HEK293 (cell line): ENCODE measurements around the gene ZDHHC8.

Source experiments
- CTCF ChIA-PET: fragments of 350-600 bp; formaldehyde crosslinking; extraction: SDS; loops from one replicate; lab custom pipeline; 2021; ENCODE audit warnings: antibody characterized with exemption; lab: Yijun Ruan, JAX
- POLR2A ChIA-PET: fragments of 300-600 bp; formaldehyde crosslinking; extraction: SDS; loops from one replicate; lab custom pipeline; 2020; ENCODE audit warnings: antibody characterized with exemption, inconsistent platforms; lab: Yijun Ruan, JAX
- H3K27ac ChIP-seq: fragments of 200-500 bp; sonication (Bioruptor generic); 2 replicates; pipeline ENCODE4 v1.5.1; 2014; ENCODE audit warnings: low read depth, low read length, control low read depth, inconsistent platforms; ENCODE audit errors: extremely low read depth
- H3K36me3 ChIP-seq, 2 experiments: fragments of 200-500 bp in 1 of 2; sonication (Bioruptor generic) in 1 of 2; 1 replicate in 1 of 2; 2 replicates in 1 of 2; pipeline ENCODE4 v1.5.1; 2014 to 2017; ENCODE audit warnings: inconsistent platforms in 2 of 2, low read length in 2 of 2; ENCODE audit not compliant: control insufficient read depth in 2 of 2, insufficient read depth in 1 of 2
- H3K4me1 ChIP-seq: fragments of 200-500 bp; sonication (Bioruptor generic); 2 replicates; pipeline ENCODE4 v1.5.1; 2014; ENCODE audit warnings: mild to moderate bottlenecking, low read length, inconsistent platforms; ENCODE audit not compliant: control insufficient read depth, insufficient read depth
- H3K4me3 ChIP-seq: 2 replicates; pipeline ENCODE4 v1.5.1; 2011; ENCODE audit warnings: low read depth, mild to moderate bottlenecking, control low read depth, low read length, moderate library complexity
- H3K9me3 ChIP-seq: fragments of 200-500 bp; sonication (Bioruptor generic); 2 replicates; pipeline ENCODE4 v1.5.1; 2014; ENCODE audit warnings: low read depth, low read length, inconsistent platforms; ENCODE audit not compliant: control insufficient read depth, insufficient read depth
- EGR2 ChIP-seq: fragments of 450-650 bp; formaldehyde crosslinking; IDR thresholded peaks from 2 replicates; pipeline ENCODE4 v1.5.1; 2016; ENCODE audit warnings: low read depth, missing biosample characterization, missing genetic modification characterization
- GLIS1 ChIP-seq: fragments of 450-650 bp; formaldehyde crosslinking; IDR thresholded peaks from 2 replicates; pipeline ENCODE4 v1.5.1; 2016; ENCODE audit warnings: missing biosample characterization, missing genetic modification characterization
- HOXA7 ChIP-seq: sonication (generic); formaldehyde crosslinking; IDR thresholded peaks from 2 replicates; pipeline ENCODE4 v1.8.1; 2022; ENCODE audit warnings: missing genetic modification reagents, borderline replicate concordance
- HOXC10 ChIP-seq: sonication (generic); formaldehyde crosslinking; IDR thresholded peaks from 2 replicates; pipeline ENCODE4 v1.8.1; 2023; ENCODE audit warnings: mild to moderate bottlenecking, missing genetic modification reagents
- HOXD13 ChIP-seq: sonication (generic); formaldehyde crosslinking; IDR thresholded peaks from 2 replicates; pipeline ENCODE4 v1.8.0; 2022; ENCODE audit warnings: missing genetic modification reagents, borderline replicate concordance
- KLF1 ChIP-seq: fragments of 450-650 bp; formaldehyde crosslinking; IDR thresholded peaks from 2 replicates; pipeline ENCODE4 v1.5.1; 2016; ENCODE audit warnings: missing biosample characterization, missing genetic modification characterization
- SP2 ChIP-seq: fragments of 450-650 bp; formaldehyde crosslinking; IDR thresholded peaks from 2 replicates; pipeline ENCODE4 v1.5.1; 2016; ENCODE audit warnings: missing biosample characterization, missing genetic modification characterization
- ZEB2 ChIP-seq: fragments of 450-650 bp; formaldehyde crosslinking; IDR thresholded peaks from 2 replicates; pipeline ENCODE4 v1.5.1; 2016; ENCODE audit warnings: missing biosample characterization, missing genetic modification characterization
- ZFP69B ChIP-seq: fragments of 450-650 bp; formaldehyde crosslinking; IDR thresholded peaks from 2 replicates; pipeline ENCODE4 v1.5.1; 2016; ENCODE audit warnings: missing biosample characterization, missing genetic modification characterization
- ZNF121 ChIP-seq: fragments of 450-650 bp; formaldehyde crosslinking; IDR thresholded peaks from 2 replicates; pipeline ENCODE4 v1.5.1; 2016; ENCODE audit warnings: missing biosample characterization, missing genetic modification characterization
- ZNF175 ChIP-seq: fragments of 450-650 bp; formaldehyde crosslinking; IDR thresholded peaks from 2 replicates; pipeline ENCODE4 v1.5.1; 2016; ENCODE audit warnings: missing biosample characterization, missing genetic modification characterization
- ZNF24 ChIP-seq: fragments of 450-650 bp; formaldehyde crosslinking; IDR thresholded peaks from 2 replicates; pipeline ENCODE4 v1.5.1; 2016; ENCODE audit warnings: missing biosample characterization, missing genetic modification characterization
- ZNF433 ChIP-seq: fragments of 450-650 bp; formaldehyde crosslinking; IDR thresholded peaks from 2 replicates; pipeline ENCODE4 v1.5.1; 2016; ENCODE audit warnings: missing biosample characterization, missing genetic modification characterization, low read depth
- ZNF776 ChIP-seq: fragments of 450-650 bp; formaldehyde crosslinking; IDR thresholded peaks from 2 replicates; pipeline ENCODE4 v1.5.0; 2017; ENCODE audit warnings: missing biosample characterization, missing genetic modification characterization, borderline replicate concordance
- ZNF792 ChIP-seq: fragments of 450-650 bp; formaldehyde crosslinking; IDR thresholded peaks from 2 replicates; pipeline ENCODE4 v1.5.1; 2016; ENCODE audit warnings: missing biosample characterization, missing genetic modification characterization
- TF ChIP-seq, protein P1 (sequence below): fragments of 450-650 bp; formaldehyde crosslinking; IDR thresholded peaks from 2 replicates; pipeline ENCODE4 v1.5.1; 2017; ENCODE audit warnings: missing biosample characterization, missing genetic modification characterization
- TF ChIP-seq, protein P2 (sequence below): fragments of 450-650 bp; formaldehyde crosslinking; IDR thresholded peaks from 2 replicates; pipeline ENCODE4 v1.5.1; 2016; ENCODE audit warnings: missing biosample characterization, missing genetic modification characterization
- TF ChIP-seq, protein P3 (sequence below): fragments of 450-650 bp; formaldehyde crosslinking; IDR thresholded peaks from 2 replicates; pipeline ENCODE4 v1.5.1; 2016; ENCODE audit warnings: missing biosample characterization, missing genetic modification characterization
- TF ChIP-seq, protein P4 (sequence below): fragments of 450-650 bp; formaldehyde crosslinking; IDR thresholded peaks from 2 replicates; pipeline ENCODE4 v1.5.1; 2016; ENCODE audit warnings: missing biosample characterization, missing genetic modification characterization, low read depth

The ZDHHC8 gene

DNA sequence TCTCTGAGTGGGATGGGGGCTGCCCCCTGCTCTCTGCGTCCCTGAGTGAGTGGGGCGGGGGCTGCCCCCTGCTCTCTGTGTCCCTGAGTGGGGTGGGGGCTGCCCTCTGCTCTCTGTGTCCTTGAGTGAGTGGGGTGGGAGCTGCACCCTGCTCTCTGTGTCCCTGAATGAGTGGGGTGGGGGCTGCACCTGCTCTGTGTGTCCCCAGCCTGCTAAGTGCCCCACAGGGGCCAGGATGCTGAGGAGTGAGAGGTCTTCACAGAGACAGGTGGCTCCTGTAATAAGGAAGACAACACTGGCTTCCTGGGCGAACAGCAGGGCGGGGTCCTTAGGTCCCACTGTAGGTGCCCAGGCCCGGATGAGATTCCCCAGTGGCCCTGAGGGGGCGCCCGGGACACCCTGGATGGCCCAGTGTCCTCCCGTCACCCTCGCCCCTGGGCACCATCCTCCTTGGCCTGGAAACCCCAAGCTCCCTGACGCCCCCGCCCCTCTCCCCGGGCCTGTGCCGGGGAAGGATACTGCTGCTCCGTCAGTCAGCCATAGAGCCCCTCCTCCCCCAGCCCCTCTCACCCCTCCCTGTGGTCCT lies 23.1 kb downstream of the ZDHHC8 start (continued):
- TF ChIP-seq HOXC10 (CRISPR knock-in tag) = no peak
- TF ChIP-seq, protein P1, sequence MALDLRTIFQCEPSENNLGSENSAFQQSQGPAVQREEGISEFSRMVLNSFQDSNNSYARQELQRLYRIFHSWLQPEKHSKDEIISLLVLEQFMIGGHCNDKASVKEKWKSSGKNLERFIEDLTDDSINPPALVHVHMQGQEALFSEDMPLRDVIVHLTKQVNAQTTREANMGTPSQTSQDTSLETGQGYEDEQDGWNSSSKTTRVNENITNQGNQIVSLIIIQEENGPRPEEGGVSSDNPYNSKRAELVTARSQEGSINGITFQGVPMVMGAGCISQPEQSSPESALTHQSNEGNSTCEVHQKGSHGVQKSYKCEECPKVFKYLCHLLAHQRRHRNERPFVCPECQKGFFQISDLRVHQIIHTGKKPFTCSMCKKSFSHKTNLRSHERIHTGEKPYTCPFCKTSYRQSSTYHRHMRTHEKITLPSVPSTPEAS (tag by site-specific recombination) = no peak
- TF ChIP-seq ZNF24 (tag by site-specific recombination) = no peak

DNA sequence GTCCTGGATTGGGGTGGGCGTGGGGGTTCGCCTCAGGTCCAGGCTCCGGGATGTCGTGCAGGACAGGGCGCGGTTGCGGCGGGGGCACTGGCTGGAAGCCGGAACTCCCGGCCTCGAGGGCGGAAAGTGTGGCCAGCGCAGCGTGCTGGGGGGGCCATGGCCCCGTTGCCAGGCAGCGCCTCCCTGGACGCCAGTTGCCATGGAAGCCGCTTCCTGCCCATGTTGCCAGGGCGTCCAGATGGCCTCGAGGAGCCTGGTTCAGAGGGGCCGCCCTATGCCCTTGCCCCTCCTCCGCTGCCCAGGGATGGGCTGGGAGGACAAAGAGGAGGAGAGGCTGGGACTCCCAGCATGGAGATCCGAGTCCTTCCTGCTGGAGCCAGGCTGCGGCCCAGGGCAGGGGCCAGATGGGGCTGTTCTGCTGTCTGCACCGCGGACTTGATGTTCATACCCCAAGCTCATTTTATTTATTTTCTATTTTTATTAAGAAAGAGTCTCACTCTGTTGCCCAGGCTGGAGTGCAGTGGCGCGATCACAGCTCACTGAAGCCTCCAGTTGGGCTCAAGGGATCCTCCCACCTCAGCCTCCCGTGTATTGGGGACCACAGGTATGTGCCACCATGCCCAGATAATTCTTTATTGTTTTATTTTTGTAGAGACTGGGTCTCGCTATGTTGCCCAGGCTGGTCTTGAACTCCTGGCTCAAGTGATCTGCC lies 23.9 kb downstream of the ZDHHC8 start:
- ChIA-PET CTCF (interaction anchor here (0.7 to 6.0 kb wide), 7 partner anchors 19 to 301 kb away, joined by 3 to 64 read pairs (median 14); partner anchors contain the start of gene DGCR6L), POLR2A (no interaction called here)
- H3K27ac ChIP-seq = no peak overlapping the region

DNA sequence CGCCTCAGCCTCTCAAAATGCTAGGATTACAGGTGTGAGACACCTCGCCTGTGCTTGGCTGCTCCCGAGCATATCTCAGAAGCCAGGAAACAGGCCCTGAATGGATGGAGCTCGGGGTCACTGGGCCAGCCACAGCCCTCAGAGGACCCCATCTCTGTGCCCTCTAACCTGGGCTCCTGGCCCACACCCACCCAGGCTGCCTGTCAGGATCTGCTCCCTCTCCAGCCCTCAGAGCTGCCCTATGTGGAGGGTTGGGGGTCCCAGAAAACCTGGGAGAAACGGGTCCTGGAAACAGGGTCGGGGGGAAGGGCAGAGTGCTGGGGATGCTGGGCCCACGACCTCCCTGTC lies 24.4 kb downstream of the ZDHHC8 start:
- CTCF ChIA-PET = interaction anchor here (0.7 to 6.0 kb wide), 8 partner anchors 20 to 301 kb away, joined by 3 to 64 read pairs (median 12); partner anchors contain the start of gene DGCR6L
- POLR2A ChIA-PET = no interaction called here

More for the DNA sequence above, 23.9 kb downstream of the ZDHHC8 start:
- H3K9me3 ChIP-seq = no peaks in the 10 kb centered on the region
- no peak overlapping the region for H3K4me3 ChIP-seq
- H3K36me3 ChIP-seq = no peaks in the 10 kb centered on the region
- H3K4me1 ChIP-seq = no peaks in the 10 kb centered on the region
- TF ChIP-seq ZNF776 (tag by site-specific recombination) (no peak), ZNF121 (tag by site-specific recombination) (peak; percentile 69; the same call in 1 of the 2 replicates)

DNA sequence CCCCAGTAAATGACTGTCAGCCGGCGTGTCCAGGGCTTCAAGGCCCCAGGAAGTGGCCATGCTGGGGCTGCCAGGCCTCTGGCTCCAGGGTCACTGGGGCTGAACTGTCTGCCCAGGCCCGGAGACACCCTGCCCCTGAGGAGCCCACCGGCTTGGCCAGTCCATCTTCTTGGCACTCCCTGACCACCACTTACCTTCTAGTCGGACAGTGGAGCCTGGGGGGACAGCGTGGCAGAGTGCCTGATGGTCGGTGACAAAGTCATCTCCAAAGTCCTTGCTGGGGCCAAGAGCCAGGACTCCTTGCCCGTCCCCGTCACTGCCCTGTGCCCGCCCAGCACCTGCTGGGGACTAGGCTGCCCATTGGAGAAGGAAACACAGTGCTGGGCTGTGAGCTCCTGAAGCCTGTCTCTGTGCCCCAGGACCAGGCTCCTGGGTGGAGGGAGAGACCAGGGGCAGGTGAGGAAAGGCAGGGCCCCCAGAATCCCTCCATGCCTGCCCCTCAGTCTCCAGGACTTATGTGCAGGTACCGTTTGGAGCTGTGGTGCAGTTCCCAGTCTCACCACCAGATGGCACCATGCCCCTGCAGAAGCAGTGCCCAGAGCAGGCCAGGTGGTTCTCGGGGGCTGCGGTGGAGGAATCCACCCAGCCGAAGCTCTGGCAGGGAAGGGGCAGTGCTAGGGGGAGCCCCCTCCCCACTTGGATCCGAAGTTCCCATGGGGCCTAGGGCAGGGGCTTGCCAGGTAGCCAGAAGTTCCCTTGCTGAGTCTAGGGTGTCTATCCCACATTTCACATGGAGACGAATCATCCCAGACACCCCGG lies 25.2 kb downstream of the ZDHHC8 start:
- POLR2A ChIA-PET = interaction anchor here (0.7 to 0.9 kb wide), 3 partner anchors 81 to 129 kb away, joined by 3 read pairs; no protein-coding TSS in a partner anchor
- TF ChIP-seq ZEB2 (tag by site-specific recombination) (peak; percentile 51; the same call in 1 of the 2 replicates), GLIS1 (tag by site-specific recombination) (peak; percentile 40; the same call in 1 of the 2 replicates), SP2 (0 out of 2 replicates have a peak, but pooled peaks have one; percentile 14), KLF1 (tag by site-specific recombination) (peak; percentile 43; the same call in 1 of the 2 replicates), ZFP69B (tag by site-specific recombination) (0 out of 2 replicates have a peak, but pooled peaks have one; percentile 19), HOXD13 (no peak), ZNF433 (tag by site-specific recombination) (no peak), HOXA7 (no peak)
- TF ChIP-seq, protein P2, sequence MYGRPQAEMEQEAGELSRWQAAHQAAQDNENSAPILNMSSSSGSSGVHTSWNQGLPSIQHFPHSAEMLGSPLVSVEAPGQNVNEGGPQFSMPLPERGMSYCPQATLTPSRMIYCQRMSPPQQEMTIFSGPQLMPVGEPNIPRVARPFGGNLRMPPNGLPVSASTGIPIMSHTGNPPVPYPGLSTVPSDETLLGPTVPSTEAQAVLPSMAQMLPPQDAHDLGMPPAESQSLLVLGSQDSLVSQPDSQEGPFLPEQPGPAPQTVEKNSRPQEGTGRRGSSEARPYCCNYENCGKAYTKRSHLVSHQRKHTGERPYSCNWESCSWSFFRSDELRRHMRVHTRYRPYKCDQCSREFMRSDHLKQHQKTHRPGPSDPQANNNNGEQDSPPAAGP = 0 out of 2 replicates have a peak, but pooled peaks have one; percentile 40

More for the DNA sequence above, 24.4 kb downstream of the ZDHHC8 start:
- H3K27ac ChIP-seq = no peak overlapping the region
- no peaks in the 10 kb centered on the region for H3K9me3 ChIP-seq
- H3K4me3 ChIP-seq = no peak overlapping the region
- H3K4me1 ChIP-seq = no peaks in the 10 kb centered on the region
- TF ChIP-seq, protein P3, sequence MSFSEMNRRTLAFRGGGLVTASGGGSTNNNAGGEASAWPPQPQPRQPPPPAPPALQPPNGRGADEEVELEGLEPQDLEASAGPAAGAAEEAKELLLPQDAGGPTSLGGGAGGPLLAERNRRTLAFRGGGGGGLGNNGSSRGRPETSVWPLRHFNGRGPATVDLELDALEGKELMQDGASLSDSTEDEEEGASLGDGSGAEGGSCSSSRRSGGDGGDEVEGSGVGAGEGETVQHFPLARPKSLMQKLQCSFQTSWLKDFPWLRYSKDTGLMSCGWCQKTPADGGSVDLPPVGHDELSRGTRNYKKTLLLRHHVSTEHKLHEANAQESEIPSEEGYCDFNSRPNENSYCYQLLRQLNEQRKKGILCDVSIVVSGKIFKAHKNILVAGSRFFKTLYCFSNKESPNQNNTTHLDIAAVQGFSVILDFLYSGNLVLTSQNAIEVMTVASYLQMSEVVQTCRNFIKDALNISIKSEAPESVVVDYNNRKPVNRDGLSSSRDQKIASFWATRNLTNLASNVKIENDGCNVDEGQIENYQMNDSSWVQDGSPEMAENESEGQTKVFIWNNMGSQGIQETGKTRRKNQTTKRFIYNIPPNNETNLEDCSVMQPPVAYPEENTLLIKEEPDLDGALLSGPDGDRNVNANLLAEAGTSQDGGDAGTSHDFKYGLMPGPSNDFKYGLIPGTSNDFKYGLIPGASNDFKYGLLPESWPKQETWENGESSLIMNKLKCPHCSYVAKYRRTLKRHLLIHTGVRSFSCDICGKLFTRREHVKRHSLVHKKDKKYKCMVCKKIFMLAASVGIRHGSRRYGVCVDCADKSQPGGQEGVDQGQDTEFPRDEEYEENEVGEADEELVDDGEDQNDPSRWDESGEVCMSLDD (tag by site-specific recombination) = no peak
- TF ChIP-seq, protein P4, sequence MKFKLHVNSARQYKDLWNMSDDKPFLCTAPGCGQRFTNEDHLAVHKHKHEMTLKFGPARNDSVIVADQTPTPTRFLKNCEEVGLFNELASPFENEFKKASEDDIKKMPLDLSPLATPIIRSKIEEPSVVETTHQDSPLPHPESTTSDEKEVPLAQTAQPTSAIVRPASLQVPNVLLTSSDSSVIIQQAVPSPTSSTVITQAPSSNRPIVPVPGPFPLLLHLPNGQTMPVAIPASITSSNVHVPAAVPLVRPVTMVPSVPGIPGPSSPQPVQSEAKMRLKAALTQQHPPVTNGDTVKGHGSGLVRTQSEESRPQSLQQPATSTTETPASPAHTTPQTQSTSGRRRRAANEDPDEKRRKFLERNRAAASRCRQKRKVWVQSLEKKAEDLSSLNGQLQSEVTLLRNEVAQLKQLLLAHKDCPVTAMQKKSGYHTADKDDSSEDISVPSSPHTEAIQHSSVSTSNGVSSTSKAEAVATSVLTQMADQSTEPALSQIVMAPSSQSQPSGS (tag by site-specific recombination) = no peak
- TF ChIP-seq ZNF175 (no peak), ZNF792 (tag by site-specific recombination) (no peak), EGR2 (tag by site-specific recombination) (no peak)
- no peaks in the 10 kb centered on the region for H3K36me3 ChIP-seq

More for the DNA sequence above, 25.2 kb downstream of the ZDHHC8 start:
- H3K9me3 ChIP-seq = no peaks in the 10 kb centered on the region
- no peak overlapping the region for H3K27ac ChIP-seq
- H3K4me1 ChIP-seq = no peaks in the 10 kb centered on the region
- no peak overlapping the region for H3K4me3 ChIP-seq
- CTCF ChIA-PET = interaction anchor here (0.6 to 6.0 kb wide), 34 partner anchors 9 to 340 kb away, joined by 3 to 64 read pairs (median 4); partner anchors contain the start of gene DGCR6L
- no peaks in the 10 kb centered on the region for H3K36me3 ChIP-seq
